Natural killer cell (primary cell): Measurements from ENCODE around the gene ATAD5. TPM values are rescaled to one million over a fixed set of nuclear protein-coding genes. Genes with fewer than 3 reads are reported as not detected.
A peak's percentile ranks its signal among the peaks of the same experiment; 100 is the strongest.

Experiments
- ATAC-seq, 3 donors: fragments of 150-1000 bp in 2 of 3; fragments of 200-7000 bp in 1 of 3; cut with Tn5 transposase; 1 replicate in 1 of 3; 2 replicates in 2 of 3; pipeline ENCODE4 v1.10.0; 2021; ENCODE audit warnings: mild to moderate bottlenecking in 2 of 3, moderate library complexity in 2 of 3
- DNase-seq, 2 donors: peaks; one replicate each; pipeline versions ENCODE4 v3.0.0 to v3.0.0-alpha.2; 2013 to 2021; ENCODE audit warnings: mixed read lengths in 1 of 2
- H3K27ac ChIP-seq: one replicate; pipeline ENCODE4 v1.5.1; 2013; ENCODE audit warnings: mild to moderate bottlenecking, low read length
- H3K27me3 ChIP-seq: one replicate; pipeline ENCODE4 v1.6.1; 2013; ENCODE audit warnings: low read length; ENCODE audit not compliant: control insufficient read depth, insufficient read depth
- H3K36me3 ChIP-seq: one replicate; pipeline ENCODE4 v1.6.1; 2013; ENCODE audit warnings: low read length; ENCODE audit not compliant: control insufficient read depth, insufficient read depth
- H3K4me1 ChIP-seq: one replicate; pipeline ENCODE4 v1.6.1; 2013; ENCODE audit warnings: low read length; ENCODE audit not compliant: control insufficient read depth, insufficient read depth
- H3K4me3 ChIP-seq: one replicate; pipeline ENCODE4 v1.5.1; 2013; ENCODE audit warnings: low read length
- H3K9me3 ChIP-seq: one replicate; pipeline ENCODE4 v1.6.1; 2013; ENCODE audit warnings: low read length; ENCODE audit not compliant: control insufficient read depth, insufficient read depth
- H3K27ac Mint-ChIP-seq, 2 donors: one replicate each; pipeline ENCODE4 v1.8.0; 2022; ENCODE audit warnings: mild to moderate bottlenecking in 2 of 2, mixed read lengths in 2 of 2, moderate library complexity in 1 of 2
- H3K27me3 Mint-ChIP-seq, 2 donors: one replicate each; pipeline ENCODE4 v1.8.0; 2022; ENCODE audit warnings: low read depth in 2 of 2, mixed read lengths in 2 of 2
- H3K36me3 Mint-ChIP-seq: one replicate; pipeline ENCODE4 v1.8.0; 2022; ENCODE audit warnings: mixed read lengths
- H3K4me1 Mint-ChIP-seq, 2 donors: one replicate each; pipeline ENCODE4 v1.8.0; 2022; ENCODE audit warnings: mixed read lengths in 2 of 2
- H3K4me3 Mint-ChIP-seq: one replicate; pipeline ENCODE4 v1.8.0; 2022; ENCODE audit warnings: mild to moderate bottlenecking, moderate library complexity, mixed read lengths
- H3K9me3 Mint-ChIP-seq, 2 donors: one replicate each; pipeline ENCODE4 v1.8.0; 2022; ENCODE audit warnings: mixed read lengths in 2 of 2
- WGBS: methylation state at CpG from one replicate; pipeline ENCODE4 v1.1.7; 2013; ENCODE audit warnings: missing lambda C conversion rate; ENCODE audit not compliant: insufficient coverage; 5-methylcytosine and 5-hydroxymethylcytosine counted together
- intact Hi-C: fragments of 100-400 bp; cut with micrococcal nuclease; formaldehyde crosslinking; loops from one replicate; pipeline ENCODE4 v1.14.2; 2022
- total RNA-seq, 4 donors: library from RNA; stranded (reverse); fragments of 120-200 nt in 1 of 4; gene quantifications; one replicate each; pipeline versions ENCODE4 v1.2.3 to v1.2.4, GENCODE V29; 2013 to 2022
- TF ChIP-seq, protein P1 (sequence below): fragments of 200-600 bp; IDR thresholded peaks from one replicate; pipeline ENCODE4 v1.8.0; 2022; ENCODE audit warnings: antibody characterized with exemption

ATAD5 gene
- total RNA-seq, 3 donors from 2014 or later (not counting 1 experiment from before 2014, with no cell fraction given), result 5.5 to 6.6 (median 5.6) TPM

DNA sequence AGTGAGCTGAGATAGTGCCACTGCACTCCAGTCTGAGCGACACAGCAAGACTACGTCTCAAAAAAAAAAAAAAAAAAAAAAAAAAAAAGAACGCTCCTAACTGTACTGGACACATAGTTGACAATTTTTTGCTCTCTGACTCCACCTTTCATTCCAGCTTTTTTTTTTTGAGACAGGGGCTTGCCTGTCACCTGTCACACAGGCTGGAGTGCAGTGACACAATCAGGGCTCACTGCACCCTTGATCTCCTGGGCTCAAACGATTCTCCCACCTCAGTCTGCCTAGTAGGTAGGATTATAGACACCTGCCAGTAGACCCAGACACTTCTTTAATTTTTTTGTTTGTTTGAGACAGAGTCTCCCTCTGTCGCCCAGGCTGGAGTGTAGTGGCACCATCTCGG lies 4.7 kb upstream of the ATAD5 start:
- Mint-ChIP-seq H3K27me3 (no peaks in the 10 kb centered on the region), H3K27ac (no peak overlapping the region), H3K4me3 (no peak overlapping the region), H3K4me1 (peaks cover 29 to 32% of the 10 kb centered on the region in 2 donors), H3K36me3 (no peaks in the 10 kb centered on the region), H3K9me3 (no peaks in the 10 kb centered on the region)
- Histone ChIP-seq H3K36me3 (no peaks in the 10 kb centered on the region), H3K4me1 (peaks cover 26% of the 10 kb centered on the region), H3K4me3 (no peak overlapping the region), H3K9me3 (no peaks in the 10 kb centered on the region), H3K27ac (no peak overlapping the region), H3K27me3 (no peaks in the 10 kb centered on the region)
- ATAC-seq (no peak), DNase-seq (no peak)
- 90% methylated on average over 5 of the region's 6 CpGs for WGBS
- intact Hi-C loops, result loop anchor here (10.0 kb wide), 1 partner anchor 352 kb away; the partner anchor contains the start of gene GOSR1
- TF ChIP-seq, protein P1, sequence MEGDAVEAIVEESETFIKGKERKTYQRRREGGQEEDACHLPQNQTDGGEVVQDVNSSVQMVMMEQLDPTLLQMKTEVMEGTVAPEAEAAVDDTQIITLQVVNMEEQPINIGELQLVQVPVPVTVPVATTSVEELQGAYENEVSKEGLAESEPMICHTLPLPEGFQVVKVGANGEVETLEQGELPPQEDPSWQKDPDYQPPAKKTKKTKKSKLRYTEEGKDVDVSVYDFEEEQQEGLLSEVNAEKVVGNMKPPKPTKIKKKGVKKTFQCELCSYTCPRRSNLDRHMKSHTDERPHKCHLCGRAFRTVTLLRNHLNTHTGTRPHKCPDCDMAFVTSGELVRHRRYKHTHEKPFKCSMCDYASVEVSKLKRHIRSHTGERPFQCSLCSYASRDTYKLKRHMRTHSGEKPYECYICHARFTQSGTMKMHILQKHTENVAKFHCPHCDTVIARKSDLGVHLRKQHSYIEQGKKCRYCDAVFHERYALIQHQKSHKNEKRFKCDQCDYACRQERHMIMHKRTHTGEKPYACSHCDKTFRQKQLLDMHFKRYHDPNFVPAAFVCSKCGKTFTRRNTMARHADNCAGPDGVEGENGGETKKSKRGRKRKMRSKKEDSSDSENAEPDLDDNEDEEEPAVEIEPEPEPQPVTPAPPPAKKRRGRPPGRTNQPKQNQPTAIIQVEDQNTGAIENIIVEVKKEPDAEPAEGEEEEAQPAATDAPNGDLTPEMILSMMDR, result no peak

DNA sequence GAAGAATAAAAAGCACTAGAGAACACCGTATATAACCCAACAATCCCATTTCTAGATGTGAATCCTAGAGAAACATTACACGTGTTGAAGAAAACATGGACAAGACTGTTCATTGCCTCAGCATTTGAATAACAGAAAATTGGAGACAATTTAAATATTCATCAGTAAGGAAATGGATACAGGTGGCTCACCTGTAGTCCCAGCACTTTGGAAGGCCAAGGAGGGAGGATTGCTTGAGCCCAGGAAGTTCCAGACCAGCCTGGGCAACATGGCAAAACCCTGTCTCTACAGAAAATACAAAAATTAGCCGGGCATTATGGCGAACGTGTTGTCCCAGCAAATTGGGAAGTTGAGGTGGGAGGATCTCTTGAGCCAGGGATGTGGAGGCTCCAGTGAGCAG lies 2.7 kb upstream of the ATAD5 start:
- Histone ChIP-seq H3K4me1 (peaks cover 27% of the 10 kb centered on the region), H3K4me3 (no peak overlapping the region), H3K36me3 (no peaks in the 10 kb centered on the region), H3K9me3 (no peaks in the 10 kb centered on the region), H3K27ac (no peak overlapping the region), H3K27me3 (no peaks in the 10 kb centered on the region)
- DNase-seq (no peak), ATAC-seq (no peak)
- H3K4me1 Mint-ChIP-seq, result peaks cover 22 to 32% of the 10 kb centered on the region in 2 donors
- TF ChIP-seq, protein P1, result no peak
- peak overlapping the region; percentile 25 for H3K4me3 Mint-ChIP-seq
- WGBS, result 100% methylated on average over 4 of the region's 5 CpGs
- H3K36me3 Mint-ChIP-seq, result no peaks in the 10 kb centered on the region
- no peaks in the 10 kb centered on the region for H3K27me3 Mint-ChIP-seq
- H3K9me3 Mint-ChIP-seq, result no peaks in the 10 kb centered on the region
- intact Hi-C loops, result loop anchor here (10.0 kb wide), 1 partner anchor 354 kb away; the partner anchor contains the start of gene GOSR1
- H3K27ac Mint-ChIP-seq, result no peak overlapping the region

DNA sequence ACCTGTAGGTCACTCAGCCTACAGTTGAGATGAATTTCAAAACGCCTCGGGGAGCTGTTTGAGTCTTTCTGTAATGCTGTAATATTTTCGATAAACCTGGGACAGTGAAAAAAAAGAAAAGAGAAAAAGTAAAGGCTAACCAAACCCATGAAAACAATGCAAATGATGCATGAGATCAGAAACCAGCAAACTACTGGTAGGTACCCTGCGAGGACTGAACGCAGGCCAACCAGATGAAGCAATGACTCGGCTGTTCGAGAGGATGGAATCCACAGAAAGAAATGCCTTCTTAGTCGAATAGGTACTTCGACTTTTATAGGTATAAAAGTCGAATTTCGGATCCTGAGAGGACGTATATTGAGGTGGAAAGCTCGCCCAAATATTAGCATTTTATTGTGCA lies 509 bp upstream of the ATAD5 start:
- H3K4me1 ChIP-seq, result peaks cover 14% of the 10 kb centered on the region
- H3K36me3 Mint-ChIP-seq, result no peaks in the 10 kb centered on the region
- TF ChIP-seq, protein P1, result no peak
- intact Hi-C loops, result no loop called here
- DNase-seq, result peak in 1 of 2 donors; percentile 45
- peak in 1 of 3 donors; percentile 15 for ATAC-seq
- H3K4me3 ChIP-seq, result peak overlapping the region; percentile 88
- H3K36me3 ChIP-seq, result no peaks in the 10 kb centered on the region
- H3K27ac ChIP-seq, result peak overlapping the region; percentile 18
- H3K4me3 Mint-ChIP-seq, result peak overlapping the region; percentile 98
- peaks cover 22 to 26% of the 10 kb centered on the region in 2 donors for H3K4me1 Mint-ChIP-seq
- no peaks in the 10 kb centered on the region for H3K9me3 Mint-ChIP-seq
- WGBS, result 27% methylated on average over 12 of the region's 13 CpGs
- H3K27ac Mint-ChIP-seq, result peak overlapping the region; percentile 79 to 91
- H3K9me3 ChIP-seq, result no peaks in the 10 kb centered on the region
- no peaks in the 10 kb centered on the region for H3K27me3 Mint-ChIP-seq
- no peaks in the 10 kb centered on the region for H3K27me3 ChIP-seq
